Stimulated activated CD4-positive, alpha-beta T cell treated with anti-CD3 and anti-CD28 coated beads, Interleukin-4, amount 100 ng/mL, for 24 hours (primary cell): ENCODE measurements around the gene ATP1A4.

Experiments
- DNase-seq: peaks from one replicate; pipeline ENCODE4 v3.0.0-alpha.2; 2020

The ATP1A4 gene

GRCh38 chr1:160148121-160148520, 3.3 kb upstream of the ATP1A4 start:
- DNase-seq: no peak

- no peak for DNase-seq
These were observed 2.2 kb upstream of the ATP1A4 start for GRCh38 chr1:160149233-160149632.

- no peak for DNase-seq
These were observed 1.7 kb upstream of the ATP1A4 start for GRCh38 chr1:160149716-160150115.

- no peak for DNase-seq
These were observed 3.4 kb downstream of the ATP1A4 start for GRCh38 chr1:160154790-160155189.

GRCh38 chr1:160156361-160156760, 5.0 kb downstream of the ATP1A4 start:
- no peak for DNase-seq

GRCh38 chr1:160157174-160157573, 5.8 kb downstream of the ATP1A4 start:
- DNase-seq: no peak

- no peak for DNase-seq
These were observed 6.6 kb downstream of the ATP1A4 start for GRCh38 chr1:160158031-160158430.

- DNase-seq: no peak
These were observed 7.1 kb downstream of the ATP1A4 start for GRCh38 chr1:160158534-160158933.

GRCh38 chr1:160159846-160160245, 8.4 kb downstream of the ATP1A4 start:
- DNase-seq: no peak

- no peak for DNase-seq
These were observed 10.7 kb downstream of the ATP1A4 start for GRCh38 chr1:160161965-160162705.

GRCh38 chr1:160162931-160163330, 11.5 kb downstream of the ATP1A4 start:
- no peak for DNase-seq

- DNase-seq: no peak
These were observed 12.2 kb downstream of the ATP1A4 start for GRCh38 chr1:160163615-160164014.

GRCh38 chr1:160164121-160164520, 12.7 kb downstream of the ATP1A4 start:
- DNase-seq: no peak

GRCh38 chr1:160166166-160166868, 14.9 kb downstream of the ATP1A4 start:
- no peak for DNase-seq

GRCh38 chr1:160167056-160167455, 15.7 kb downstream of the ATP1A4 start:
- no peak for DNase-seq

- DNase-seq: no peak
These were observed 16.2 kb downstream of the ATP1A4 start for GRCh38 chr1:160167580-160167979.

- DNase-seq: no peak
These were observed 16.6 kb downstream of the ATP1A4 start for GRCh38 chr1:160168016-160168415.

- no peak for DNase-seq
These were observed 17.4 kb downstream of the ATP1A4 start for GRCh38 chr1:160168609-160169369.

GRCh38 chr1:160169553-160170399, 18.4 kb downstream of the ATP1A4 start:
- DNase-seq: peak; percentile 12

- DNase-seq: no peak
These were observed 20.0 kb downstream of the ATP1A4 start for GRCh38 chr1:160171354-160171753.

- no peak for DNase-seq
These were observed 20.6 kb downstream of the ATP1A4 start for GRCh38 chr1:160171980-160172379.

- no peak for DNase-seq
These were observed 25.8 kb downstream of the ATP1A4 start for GRCh38 chr1:160177231-160177630.

GRCh38 chr1:160177667-160178066, 26.3 kb downstream of the ATP1A4 start:
- DNase-seq: no peak
